KBM-7 (cell line): ENCODE measurements around the gene MYO1D.

Experiments used
- DNase-seq: peaks from one replicate; pipeline ENCODE4 v3.0.0-alpha.2; 2015
- in situ Hi-C: fragments of 300-500 bp; cut with MboI; formaldehyde crosslinking; loops from 2 replicates; pipeline ENCODE4 v1.14.3; 2020; ENCODE audit warnings: low sequenced_read_pairs, low pct_unique_long_range_greater_than_20kb, mixed read lengths

MYO1D gene

DNA sequence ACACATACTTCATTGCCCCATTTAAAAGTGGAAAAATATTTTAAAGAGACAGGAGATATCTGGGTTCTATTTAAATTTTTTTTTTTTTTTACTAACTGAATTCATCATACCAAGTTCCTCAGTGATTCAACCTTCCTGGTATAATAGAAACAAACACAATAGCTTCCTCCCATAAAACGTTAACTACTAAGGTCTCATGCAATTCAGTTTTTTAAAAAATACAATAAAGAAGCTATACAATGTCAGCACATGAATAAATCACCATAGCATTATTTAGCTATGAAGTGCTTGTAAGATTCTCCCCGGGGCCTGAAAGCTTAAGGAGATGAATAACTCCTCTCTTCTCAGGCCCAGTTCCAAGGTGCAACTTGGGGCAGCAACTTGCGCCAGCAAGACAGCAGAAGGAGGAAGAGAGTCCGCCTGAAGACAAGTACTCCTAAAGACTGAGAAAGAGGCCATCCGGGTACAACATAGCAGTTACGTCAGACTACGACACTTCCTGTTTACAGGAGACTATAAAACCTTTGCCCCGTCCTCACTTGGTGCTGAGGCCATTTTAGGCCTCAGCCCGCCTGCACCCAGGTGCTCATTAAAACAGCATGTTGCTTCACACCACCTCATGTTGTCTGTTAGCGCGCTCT is 81.5 kb downstream of the MYO1D start:
- DNase-seq: peak; percentile 55
- in situ Hi-C loops: no loop called here

DNA sequence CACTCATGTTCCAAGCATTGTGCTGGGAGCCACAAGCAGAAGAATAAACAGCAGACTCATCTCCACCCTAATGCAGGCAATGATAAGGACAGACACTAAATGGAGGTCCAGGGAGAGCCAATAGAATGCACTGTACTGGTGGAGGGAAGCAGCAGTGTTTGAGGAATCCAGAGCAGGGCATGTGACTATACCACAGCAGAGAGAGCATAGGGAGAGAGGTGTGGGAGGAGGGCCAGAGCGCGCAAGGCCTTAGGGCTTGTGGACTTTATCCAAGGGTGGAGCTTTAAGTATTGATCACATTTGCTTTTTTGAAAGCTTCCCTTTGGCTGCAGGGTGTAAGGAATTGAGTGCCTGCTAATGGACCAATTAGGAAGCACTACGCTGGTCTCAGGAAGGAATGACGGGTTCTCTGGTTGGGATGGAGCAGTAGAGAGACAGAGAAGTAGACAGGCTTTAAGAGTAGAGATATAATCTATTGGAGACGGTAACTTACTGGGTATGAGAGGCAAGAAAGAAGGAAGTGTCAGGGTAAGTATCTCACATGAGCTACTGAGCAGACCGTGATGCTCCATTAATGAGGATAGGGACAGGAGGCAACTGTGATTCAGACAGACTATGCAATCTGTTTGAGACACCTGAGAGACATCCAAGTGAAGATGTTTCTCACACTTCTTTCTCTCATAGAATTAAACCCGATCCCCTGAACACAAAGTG is 82.2 kb downstream of the MYO1D start:
- peak; percentile 44 for DNase-seq
- in situ Hi-C loops: no loop called here

DNA sequence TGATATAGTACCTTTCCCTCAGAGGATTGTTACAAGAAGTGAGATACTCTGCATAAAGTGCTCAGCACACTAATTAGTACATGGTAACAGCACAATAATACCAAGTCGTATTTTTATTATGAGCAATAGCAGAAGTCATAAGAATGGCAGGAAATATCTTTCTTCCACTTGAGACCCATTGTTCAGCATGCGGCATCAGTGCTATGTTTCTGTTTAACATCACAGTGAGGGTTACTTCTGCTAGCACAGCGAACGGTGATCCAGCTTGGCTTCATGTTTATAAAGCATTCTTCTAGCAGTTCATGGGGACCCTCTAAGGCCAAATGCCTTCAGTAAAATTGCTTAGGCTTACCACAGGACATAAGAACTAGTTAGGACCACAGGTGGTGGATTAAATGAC is 83.1 kb downstream of the MYO1D start:
- no peak for DNase-seq
- in situ Hi-C loops: no loop called here

DNA sequence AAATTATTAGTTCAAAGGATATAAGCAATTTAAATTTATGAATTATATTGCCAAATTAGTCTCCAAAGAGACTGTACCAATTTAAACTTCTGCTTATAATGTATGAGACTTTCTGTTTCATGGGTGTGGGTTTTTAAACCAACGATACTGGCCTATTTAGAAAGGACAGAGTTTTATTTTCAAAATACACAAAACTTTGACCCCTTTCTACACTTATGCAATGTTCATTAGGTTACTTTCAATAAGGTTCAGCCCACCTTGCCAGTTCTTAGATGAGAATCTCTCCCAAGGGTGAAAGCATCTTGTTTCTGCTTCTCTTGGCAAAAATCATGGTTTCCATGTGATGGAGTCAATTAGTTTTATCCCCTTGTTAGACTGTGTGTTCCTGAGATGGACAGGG is 84.7 kb downstream of the MYO1D start:
- no peak for DNase-seq
- in situ Hi-C loops: no loop called here

GRCh38 chr17:32786169-32786568 is 90.8 kb downstream of the MYO1D start:
- in situ Hi-C loops: no loop called here
- DNase-seq: no peak

- DNase-seq: no peak
- in situ Hi-C loops: no loop called here
Observed at GRCh38 chr17:32784113-32784512, 92.8 kb downstream of the MYO1D start.

GRCh38 chr17:32783602-32784001 is 93.3 kb downstream of the MYO1D start:
- in situ Hi-C loops: no loop called here
- DNase-seq: peak; percentile 74

GRCh38 chr17:32780721-32781120 is 96.2 kb downstream of the MYO1D start:
- no peak for DNase-seq
- in situ Hi-C loops: no loop called here

DNA sequence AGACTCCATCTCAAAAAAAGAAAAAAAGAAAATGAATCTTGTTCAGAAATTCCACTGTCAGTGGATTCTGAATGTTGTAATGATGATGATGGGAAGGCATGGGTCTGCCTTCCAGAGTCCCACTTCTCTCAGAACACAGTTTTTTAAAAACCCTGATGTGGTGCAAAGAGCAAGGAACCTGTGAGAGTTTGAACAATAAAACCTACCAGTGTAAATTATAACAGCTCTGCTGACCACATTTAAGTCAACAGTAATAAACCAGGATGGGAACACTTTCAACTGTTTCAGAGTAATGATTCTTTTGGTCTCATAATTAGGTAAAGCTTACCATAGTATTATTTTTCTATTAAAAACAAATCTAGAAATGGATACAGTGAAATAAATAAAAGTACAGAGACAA is 99.0 kb downstream of the MYO1D start:
- in situ Hi-C loops: no loop called here
- DNase-seq: no peak

GRCh38 chr17:32777436-32777835 is 99.5 kb downstream of the MYO1D start:
- in situ Hi-C loops: no loop called here
- no peak for DNase-seq

- in situ Hi-C loops: loop anchor here (25.0 kb wide), 1 partner anchor 287 kb away; the partner anchor contains the start of gene CDK5R1
- no peak for DNase-seq
Observed at GRCh38 chr17:32774695-32775084, 102.2 kb downstream of the MYO1D start.

GRCh38 chr17:32773856-32774694 is 102.8 kb downstream of the MYO1D start:
- in situ Hi-C loops: loop anchor here (25.0 kb wide), 1 partner anchor 287 kb away; the partner anchor contains the start of gene CDK5R1

DNA sequence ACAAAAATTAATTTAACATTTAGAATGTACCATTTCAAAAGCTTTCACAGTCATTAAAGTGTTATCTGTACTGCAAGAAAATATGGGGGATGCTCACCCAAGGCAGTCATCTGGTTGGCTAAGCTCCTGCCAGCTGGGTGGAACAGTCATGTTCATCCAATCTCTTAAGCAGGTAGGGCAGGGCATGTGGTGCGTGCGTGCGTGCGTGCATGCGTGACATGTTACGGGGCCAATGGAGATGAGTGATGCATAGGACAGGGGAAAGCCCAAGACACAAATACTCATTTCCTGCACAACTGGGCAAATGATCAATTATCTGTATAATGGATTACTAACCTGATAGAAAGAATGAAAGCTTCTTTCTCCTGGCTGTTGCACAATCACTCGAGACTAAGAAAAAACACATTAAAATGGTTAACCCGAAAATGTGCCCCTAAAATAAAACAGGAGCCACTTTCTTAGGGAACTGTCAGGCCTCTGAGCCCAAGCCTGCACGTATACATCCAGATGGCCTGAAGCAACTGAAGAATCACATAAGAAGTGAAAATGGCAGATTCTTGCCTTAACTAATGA is 104.4 kb downstream of the MYO1D start:
- in situ Hi-C loops: loop anchor here (25.0 kb wide), 1 partner anchor 285 kb away; the partner anchor contains the start of gene CDK5R1

More at GRCh38 chr17:32773856-32774694, 102.8 kb downstream of the MYO1D start:
- no peak for DNase-seq

DNA sequence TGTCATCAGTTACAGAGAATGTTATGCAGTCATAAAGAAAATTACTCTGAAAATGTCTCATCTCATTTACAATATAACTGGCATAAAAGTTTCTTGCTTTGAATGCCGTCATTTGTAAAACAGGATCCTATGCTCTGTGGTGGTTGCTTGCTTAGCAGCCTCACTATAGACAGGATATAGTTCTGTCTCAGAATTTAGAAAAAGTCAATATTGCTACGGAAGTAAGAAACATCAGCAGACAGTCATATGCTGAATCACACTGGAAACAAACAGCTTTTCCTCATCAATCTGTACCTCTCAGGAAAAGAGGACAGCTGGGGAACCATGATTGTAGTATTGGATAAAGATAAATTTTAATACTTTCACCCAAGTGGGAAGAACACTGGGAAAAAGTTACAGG is 105.5 kb downstream of the MYO1D start:
- in situ Hi-C loops: loop anchor here (25.0 kb wide), 1 partner anchor 284 kb away; the partner anchor contains the start of gene CDK5R1
- DNase-seq: no peak

More for the DNA sequence above, 104.4 kb downstream of the MYO1D start:
- no peak for DNase-seq

- no peak for DNase-seq
- in situ Hi-C loops: loop anchor here (25.0 kb wide), 1 partner anchor 283 kb away; the partner anchor contains the start of gene CDK5R1
Observed at GRCh38 chr17:32769846-32770245, 107.1 kb downstream of the MYO1D start.

- peak; percentile 45 for DNase-seq
- in situ Hi-C loops: loop anchor here (25.0 kb wide), 1 partner anchor 277 kb away; the partner anchor contains the start of gene CDK5R1
Observed at GRCh38 chr17:32763855-32764439, 113.0 kb downstream of the MYO1D start.

GRCh38 chr17:32759476-32759875 is 117.4 kb downstream of the MYO1D start:
- no peak for DNase-seq
- in situ Hi-C loops: loop anchor here (25.0 kb wide), 1 partner anchor 272 kb away; the partner anchor contains the start of gene CDK5R1

DNA sequence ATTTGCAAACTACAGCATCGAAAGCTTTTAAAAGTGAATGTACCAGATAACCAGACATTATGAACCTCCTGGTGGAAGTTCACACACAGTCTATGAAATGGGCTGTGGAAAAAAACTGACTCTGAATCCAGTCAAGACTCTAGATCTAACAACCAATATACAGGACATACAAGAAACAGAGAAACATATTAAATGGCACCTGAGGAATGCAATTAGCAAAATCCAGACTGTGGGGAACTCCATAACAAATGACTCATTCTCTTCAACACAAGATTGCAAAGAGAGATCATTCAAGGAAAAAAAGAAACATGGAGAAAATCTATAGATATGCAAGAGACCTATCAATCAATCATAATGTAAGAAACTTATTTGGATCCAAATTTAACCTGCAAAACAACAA is 119.0 kb downstream of the MYO1D start:
- DNase-seq: no peak
- in situ Hi-C loops: loop anchor here (25.0 kb wide), 1 partner anchor 271 kb away; the partner anchor contains the start of gene CDK5R1

DNA sequence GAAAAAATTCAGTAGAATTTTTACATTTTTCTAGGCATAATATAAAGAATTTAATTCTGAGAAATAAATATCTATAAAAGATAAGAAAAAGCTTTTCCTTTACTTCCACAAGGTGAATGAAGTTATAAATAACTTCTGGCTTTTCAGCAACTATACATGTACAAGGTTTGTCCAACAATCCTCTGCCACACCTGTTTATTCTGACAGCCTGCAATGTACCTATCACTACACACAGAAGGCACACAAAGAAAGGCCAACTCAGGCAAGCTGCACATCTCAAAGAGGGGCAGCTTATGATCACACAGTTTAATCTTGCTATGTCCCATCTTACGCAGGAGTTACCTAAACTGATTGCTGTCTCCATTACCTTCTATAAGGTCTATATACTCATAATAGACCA is 120.2 kb downstream of the MYO1D start:
- in situ Hi-C loops: loop anchor here (25.0 kb wide), 1 partner anchor 269 kb away; the partner anchor contains the start of gene CDK5R1

More for the DNA sequence above, 120.2 kb downstream of the MYO1D start:
- DNase-seq: no peak
